Duodenal mucosa (tissue), 2 donors: Measurements from ENCODE around the gene FARP1.
A peak's percentile ranks its signal among the peaks of the same experiment; 100 is the strongest.

Source experiments
- H3K27ac ChIP-seq: one replicate; pipeline ENCODE4 v1.7.0; 2013; ENCODE audit warnings: low read depth, low read length
- H3K27me3 ChIP-seq, 2 donors: one replicate each; pipeline ENCODE4 v1.7.0; 2013; ENCODE audit warnings: low read length in 2 of 2, control low read depth in 1 of 2; ENCODE audit not compliant: insufficient read depth in 2 of 2, control insufficient read depth in 1 of 2
- H3K36me3 ChIP-seq, 2 donors: one replicate each; pipeline ENCODE4 v1.7.0; 2013; ENCODE audit warnings: low read length in 2 of 2, control low read depth in 1 of 2; ENCODE audit not compliant: insufficient read depth in 2 of 2, control insufficient read depth in 1 of 2
- H3K4me1 ChIP-seq, 2 donors: one replicate each; pipeline ENCODE4 v1.7.0; 2013; ENCODE audit warnings: low read length in 2 of 2, control low read depth in 1 of 2; ENCODE audit not compliant: insufficient read depth in 2 of 2, control insufficient read depth in 1 of 2
- H3K4me3 ChIP-seq, 2 donors: one replicate each; pipeline ENCODE4 v1.7.0; 2013; ENCODE audit warnings: low read length in 2 of 2, low read depth in 1 of 2
- H3K9ac ChIP-seq, 2 donors: one replicate each; pipeline ENCODE4 v1.7.0; 2013; ENCODE audit warnings: low read length in 2 of 2, low read depth in 1 of 2
- H3K9me3 ChIP-seq, 2 donors: one replicate each; pipeline ENCODE4 v1.7.0; 2013; ENCODE audit warnings: low read length in 2 of 2, control low read depth in 1 of 2; ENCODE audit not compliant: control insufficient read depth in 1 of 2

FARP1 gene, protein sequence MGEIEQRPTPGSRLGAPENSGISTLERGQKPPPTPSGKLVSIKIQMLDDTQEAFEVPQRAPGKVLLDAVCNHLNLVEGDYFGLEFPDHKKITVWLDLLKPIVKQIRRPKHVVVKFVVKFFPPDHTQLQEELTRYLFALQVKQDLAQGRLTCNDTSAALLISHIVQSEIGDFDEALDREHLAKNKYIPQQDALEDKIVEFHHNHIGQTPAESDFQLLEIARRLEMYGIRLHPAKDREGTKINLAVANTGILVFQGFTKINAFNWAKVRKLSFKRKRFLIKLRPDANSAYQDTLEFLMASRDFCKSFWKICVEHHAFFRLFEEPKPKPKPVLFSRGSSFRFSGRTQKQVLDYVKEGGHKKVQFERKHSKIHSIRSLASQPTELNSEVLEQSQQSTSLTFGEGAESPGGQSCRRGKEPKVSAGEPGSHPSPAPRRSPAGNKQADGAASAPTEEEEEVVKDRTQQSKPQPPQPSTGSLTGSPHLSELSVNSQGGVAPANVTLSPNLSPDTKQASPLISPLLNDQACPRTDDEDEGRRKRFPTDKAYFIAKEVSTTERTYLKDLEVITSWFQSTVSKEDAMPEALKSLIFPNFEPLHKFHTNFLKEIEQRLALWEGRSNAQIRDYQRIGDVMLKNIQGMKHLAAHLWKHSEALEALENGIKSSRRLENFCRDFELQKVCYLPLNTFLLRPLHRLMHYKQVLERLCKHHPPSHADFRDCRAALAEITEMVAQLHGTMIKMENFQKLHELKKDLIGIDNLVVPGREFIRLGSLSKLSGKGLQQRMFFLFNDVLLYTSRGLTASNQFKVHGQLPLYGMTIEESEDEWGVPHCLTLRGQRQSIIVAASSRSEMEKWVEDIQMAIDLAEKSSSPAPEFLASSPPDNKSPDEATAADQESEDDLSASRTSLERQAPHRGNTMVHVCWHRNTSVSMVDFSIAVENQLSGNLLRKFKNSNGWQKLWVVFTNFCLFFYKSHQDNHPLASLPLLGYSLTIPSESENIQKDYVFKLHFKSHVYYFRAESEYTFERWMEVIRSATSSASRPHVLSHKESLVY

DNA sequence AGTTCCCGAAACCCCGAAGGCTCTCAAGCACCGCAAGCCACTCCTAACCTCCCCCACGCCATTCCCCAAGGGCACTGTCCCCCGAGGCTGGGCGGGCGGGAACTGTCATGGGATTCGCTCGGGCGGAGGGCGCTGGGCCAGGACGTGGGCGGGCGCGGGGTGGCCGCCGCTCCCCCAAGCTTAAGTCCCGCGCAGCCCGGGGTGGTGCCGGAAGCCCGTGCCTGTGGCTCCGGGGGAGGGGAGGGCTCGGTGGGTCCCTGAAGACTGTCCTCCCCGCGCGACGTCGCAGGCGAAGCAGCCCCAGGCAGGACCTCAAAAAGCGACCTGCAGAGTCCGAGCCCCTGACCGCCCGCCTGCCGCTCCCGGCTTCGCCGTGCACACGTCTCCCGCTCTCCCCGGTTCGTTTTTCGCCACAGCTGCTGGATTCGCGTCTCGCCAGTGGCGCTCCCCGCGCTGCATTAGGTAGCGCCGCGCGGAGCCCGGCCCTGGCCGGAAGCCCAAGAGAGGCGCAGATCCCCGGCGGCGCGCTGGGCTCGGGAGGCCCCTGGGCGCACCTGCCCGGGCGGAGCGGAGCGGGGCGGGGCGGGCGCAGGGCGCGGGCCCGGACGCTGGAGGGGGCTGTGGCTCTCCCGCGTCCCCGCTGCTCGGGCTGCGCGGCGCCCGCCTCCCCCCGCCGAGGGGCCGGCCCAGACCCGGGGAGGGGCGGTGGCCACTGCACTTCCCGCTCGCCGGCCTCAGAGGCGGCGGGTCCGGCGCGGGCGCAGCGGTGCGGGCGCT is at the start of gene FARP1:
Gene FARP1, plus strand, starts transcription at position 715 of the 777 bp plus-strand sequence. CDS start 70,149 bp downstream, outside the sequence.
- Histone ChIP-seq H3K9ac (peak within 1 kb of the TSS; percentile 39 to 47), H3K9me3 (no peaks in the 10 kb centered on the region), H3K27me3 (peaks cover 13 to 15% of the 10 kb centered on the region in 2 donors), H3K4me1 (peaks cover 9 to 11% of the 10 kb centered on the region in 2 donors), H3K36me3 (no peaks in the 10 kb centered on the region), H3K27ac (peak within 1 kb of the TSS; percentile 36), H3K4me3 (peak within 1 kb of the TSS; percentile 62 to 65)

DNA sequence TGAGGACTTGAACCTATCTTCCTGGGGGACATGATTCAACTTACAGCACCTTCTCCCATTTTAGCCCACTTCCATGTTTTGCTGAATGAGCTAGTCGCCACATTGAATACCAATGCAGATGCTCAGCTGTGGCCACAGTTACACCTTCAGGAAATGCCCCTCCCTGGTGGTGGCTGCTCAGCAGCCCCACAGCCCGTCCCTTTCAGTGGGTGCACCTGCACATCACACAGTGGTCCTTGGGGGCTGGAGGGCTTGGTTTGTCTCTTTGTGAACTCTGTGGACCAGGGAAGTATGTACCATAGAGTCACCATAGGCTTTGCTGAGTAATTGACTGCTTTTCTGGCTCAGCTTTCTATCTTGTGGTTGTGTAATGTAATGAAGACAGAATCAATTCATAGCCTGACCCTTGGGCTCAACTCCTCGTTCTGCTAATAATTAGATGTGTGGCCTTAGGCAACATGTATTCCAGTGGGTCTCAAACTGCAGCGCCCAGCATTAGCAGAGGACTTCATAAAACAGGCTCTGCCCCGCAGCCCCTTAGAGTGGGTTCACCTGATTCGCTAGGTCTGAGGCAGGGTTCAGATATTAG is 48.1 kb upstream of the FARP1 start:
- Histone ChIP-seq H3K4me1 (no peaks in the 10 kb centered on the region), H3K27ac (no peak overlapping the region), H3K9me3 (peaks cover 0 to 2% of the 10 kb centered on the region in 2 donors), H3K4me3 (no peak overlapping the region), H3K36me3 (no peaks in the 10 kb centered on the region), H3K27me3 (no peaks in the 10 kb centered on the region), H3K9ac (no peak overlapping the region)

DNA sequence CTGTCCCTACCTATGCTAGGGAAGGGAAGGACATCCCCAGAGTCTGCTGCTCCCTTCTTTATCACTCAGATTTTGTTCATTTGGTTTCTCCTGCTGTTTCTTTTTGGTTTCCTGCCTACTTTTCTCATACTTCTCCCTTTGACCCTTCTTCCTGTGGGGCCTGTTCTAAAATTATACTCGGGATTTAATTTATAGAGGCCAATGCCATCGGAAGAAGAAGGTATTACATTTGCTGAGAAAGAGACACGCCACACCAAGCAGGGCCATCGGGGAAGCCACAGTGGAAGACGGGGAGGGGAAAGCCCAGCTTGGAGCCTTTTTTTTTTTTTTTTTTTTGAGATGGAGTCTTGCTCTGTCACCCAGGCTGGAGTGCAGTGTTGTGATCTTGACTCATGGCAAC is 46.8 kb upstream of the FARP1 start:
- no peaks in the 10 kb centered on the region for H3K27me3 ChIP-seq
- H3K27ac ChIP-seq = no peak overlapping the region
- H3K4me3 ChIP-seq = no peak overlapping the region
- no peaks in the 10 kb centered on the region for H3K4me1 ChIP-seq
- no peak overlapping the region for H3K9ac ChIP-seq
- H3K9me3 ChIP-seq = peaks cover 0 to 2% of the 10 kb centered on the region in 2 donors
- H3K36me3 ChIP-seq = no peaks in the 10 kb centered on the region

DNA sequence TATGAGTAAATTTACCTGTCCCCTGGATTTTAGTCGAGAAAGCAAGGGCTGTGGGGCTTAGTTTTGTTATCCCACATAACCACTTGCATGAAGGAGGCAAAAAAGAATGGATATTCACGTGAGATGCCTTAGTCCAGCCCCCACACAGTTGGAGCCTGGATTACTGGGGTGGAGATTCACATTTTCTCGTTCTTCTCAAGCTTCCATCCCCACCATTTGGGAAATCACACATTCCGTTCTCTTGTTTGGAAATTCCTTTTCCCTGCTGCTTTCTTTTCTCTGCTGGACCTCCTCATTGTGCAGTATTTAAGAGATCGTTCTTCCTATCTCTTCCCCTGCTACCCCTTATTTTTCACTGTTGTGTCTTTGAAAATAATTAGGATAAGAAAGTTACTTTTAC is 45.1 kb upstream of the FARP1 start:
- H3K9me3 ChIP-seq = peaks cover 0 to 2% of the 10 kb centered on the region in 2 donors
- H3K4me3 ChIP-seq = no peak overlapping the region
- H3K4me1 ChIP-seq = no peaks in the 10 kb centered on the region
- no peak overlapping the region for H3K9ac ChIP-seq
- H3K27me3 ChIP-seq = no peaks in the 10 kb centered on the region
- no peaks in the 10 kb centered on the region for H3K36me3 ChIP-seq
- H3K27ac ChIP-seq = no peak overlapping the region

DNA sequence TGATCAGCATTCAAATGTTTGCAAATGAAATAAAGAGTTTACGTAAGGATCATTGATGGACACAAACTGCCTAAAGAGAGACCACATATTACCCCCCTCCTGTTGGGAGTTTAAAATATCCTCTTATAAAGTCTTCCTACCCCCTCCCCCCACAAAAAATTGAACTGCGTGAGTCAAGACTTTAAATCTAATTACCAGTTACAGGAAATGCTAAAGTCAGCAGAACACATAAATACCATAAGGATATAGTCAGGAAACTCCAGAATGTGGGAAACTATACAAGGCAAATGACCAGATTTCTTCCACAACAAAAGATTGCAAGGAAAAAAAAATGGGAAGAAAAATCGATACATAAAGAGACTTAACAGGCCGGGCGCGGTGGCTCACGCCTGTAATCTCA is 44.4 kb upstream of the FARP1 start:
- H3K9ac ChIP-seq = no peak overlapping the region
- no peaks in the 10 kb centered on the region for H3K36me3 ChIP-seq
- H3K9me3 ChIP-seq = no peaks in the 10 kb centered on the region
- no peak overlapping the region for H3K4me3 ChIP-seq
- H3K4me1 ChIP-seq = no peaks in the 10 kb centered on the region
- no peak overlapping the region for H3K27ac ChIP-seq
- no peaks in the 10 kb centered on the region for H3K27me3 ChIP-seq

DNA sequence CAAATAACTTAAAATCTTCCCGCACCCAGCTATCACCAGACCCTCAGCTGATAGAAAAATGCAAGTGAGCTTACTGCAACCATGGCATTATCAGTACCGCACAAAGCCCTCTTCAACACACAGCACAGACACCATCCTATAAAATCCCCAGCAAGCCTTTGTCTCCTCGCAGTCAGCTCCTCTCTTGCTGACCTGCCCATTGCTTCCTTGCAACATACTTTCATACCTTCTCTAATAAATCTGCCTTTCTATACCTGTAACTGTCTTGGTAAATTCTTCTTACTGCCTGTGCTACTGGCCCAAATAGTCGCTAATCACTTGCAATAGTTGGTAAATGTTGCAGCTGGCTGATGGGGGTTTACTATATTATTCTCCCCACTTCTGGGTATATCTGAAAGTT is 43.3 kb upstream of the FARP1 start:
- Histone ChIP-seq H3K4me1 (no peaks in the 10 kb centered on the region), H3K36me3 (no peaks in the 10 kb centered on the region), H3K9me3 (no peaks in the 10 kb centered on the region)

DNA sequence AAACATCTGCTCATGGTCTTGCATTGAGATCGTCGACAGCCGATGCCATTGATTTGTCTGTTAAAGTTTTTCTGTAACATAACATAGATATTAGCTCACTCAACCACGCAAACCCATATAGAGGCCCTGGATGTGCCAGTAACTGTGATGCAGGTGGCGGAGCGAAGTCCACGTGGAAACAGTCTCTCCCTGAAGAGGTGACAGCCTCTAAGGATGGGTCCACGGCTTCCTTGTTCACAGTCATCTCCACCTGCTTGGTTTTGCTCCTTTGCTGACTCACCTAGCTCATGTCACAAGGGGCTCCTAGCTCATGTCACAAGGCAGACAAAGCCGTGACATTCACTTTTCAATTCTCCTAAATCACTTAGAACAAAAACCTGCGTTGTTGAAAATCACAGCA is 42.4 kb upstream of the FARP1 start:
- Histone ChIP-seq H3K9ac (no peak overlapping the region), H3K27ac (no peak overlapping the region), H3K9me3 (no peaks in the 10 kb centered on the region), H3K4me1 (no peaks in the 10 kb centered on the region), H3K27me3 (no peaks in the 10 kb centered on the region), H3K4me3 (no peak overlapping the region), H3K36me3 (no peaks in the 10 kb centered on the region)

More for the DNA sequence above, 43.3 kb upstream of the FARP1 start:
- Histone ChIP-seq H3K27me3 (no peaks in the 10 kb centered on the region), H3K9ac (no peak overlapping the region), H3K27ac (no peak overlapping the region), H3K4me3 (no peak overlapping the region)

DNA sequence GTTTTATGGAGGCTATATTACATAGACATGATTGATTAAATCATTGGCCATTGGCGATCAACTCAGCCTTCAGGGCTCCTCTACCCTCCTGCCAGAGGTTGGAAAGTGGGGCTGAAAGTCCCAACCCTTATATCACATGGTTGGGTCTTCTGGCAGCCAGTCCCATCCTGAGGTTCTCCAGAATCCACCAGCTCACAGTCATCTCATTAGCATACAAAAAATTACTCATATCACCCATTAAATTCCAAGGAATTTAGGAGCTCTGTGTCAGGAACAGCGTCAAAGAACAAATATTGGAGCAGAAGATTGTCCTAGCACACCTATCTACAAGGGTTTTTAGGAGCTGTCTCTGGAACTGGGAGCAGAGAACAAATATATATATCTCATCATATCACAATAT is 39.4 kb upstream of the FARP1 start:
- Histone ChIP-seq H3K27ac (no peak overlapping the region), H3K4me3 (no peak overlapping the region), H3K27me3 (no peaks in the 10 kb centered on the region), H3K9ac (no peak overlapping the region), H3K9me3 (no peaks in the 10 kb centered on the region), H3K4me1 (no peaks in the 10 kb centered on the region), H3K36me3 (no peaks in the 10 kb centered on the region)

DNA sequence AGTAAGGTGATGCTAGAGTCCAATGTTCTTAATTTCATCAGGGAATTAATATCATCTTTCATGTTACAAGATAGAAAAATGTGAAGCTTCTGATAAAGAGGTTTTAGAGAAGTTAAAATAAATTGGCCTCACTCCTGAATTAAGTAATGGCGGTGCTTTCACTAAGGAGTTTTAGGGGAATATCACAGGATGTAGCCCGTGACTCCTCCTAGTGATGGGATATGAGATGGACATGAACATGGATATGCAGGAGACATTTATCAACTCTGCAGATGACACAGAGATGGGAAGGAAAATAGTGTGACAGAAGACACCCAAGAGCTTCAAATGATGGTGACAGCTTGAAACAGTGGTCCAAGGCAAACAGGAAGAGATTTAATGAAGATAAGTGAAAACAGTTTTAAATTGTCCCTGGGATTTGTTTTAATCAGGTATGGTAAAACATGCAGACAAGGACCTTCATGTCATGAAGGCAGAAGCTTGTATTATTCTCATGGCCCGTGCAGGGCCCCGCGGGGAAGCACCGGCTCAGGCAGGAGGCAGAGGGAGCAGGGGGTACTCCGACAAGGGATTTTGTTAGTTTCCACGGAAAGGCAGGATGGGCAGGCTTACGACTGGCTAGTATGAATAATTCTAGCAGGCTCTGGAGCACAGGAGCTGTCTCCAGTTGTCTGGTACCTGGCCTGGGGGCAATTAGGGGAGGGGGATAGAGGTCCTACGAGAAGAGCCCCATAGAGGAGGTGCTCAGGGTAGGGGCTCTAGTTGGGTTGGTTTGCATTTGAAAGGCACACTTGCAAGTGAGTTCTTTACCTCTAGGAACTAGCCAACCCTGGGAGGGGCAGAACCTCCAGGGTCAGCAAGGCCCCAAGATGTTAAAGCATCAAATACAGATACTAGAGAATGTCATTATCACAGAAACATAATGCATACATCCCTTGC is 38.7 kb upstream of the FARP1 start:
- no peaks in the 10 kb centered on the region for H3K27me3 ChIP-seq
- H3K27ac ChIP-seq = no peak overlapping the region
- no peaks in the 10 kb centered on the region for H3K36me3 ChIP-seq
- no peaks in the 10 kb centered on the region for H3K4me1 ChIP-seq
- H3K4me3 ChIP-seq = no peak overlapping the region
- H3K9ac ChIP-seq = no peak overlapping the region
- no peaks in the 10 kb centered on the region for H3K9me3 ChIP-seq
